ENCODE results near the gene SEPTIN5. TPM values are rescaled to one million over a fixed set of nuclear protein-coding genes. Genes with fewer than 3 reads are reported as not detected.

The SEPTIN5 gene
- total RNA-seq, 1 donor from 2014 or later = 9.3 TPM

- H3K36me3 ChIP-seq = no peaks in the 10 kb centered on the region
- ATAC-seq = no peak
- intact Hi-C loops (cut with DNase I) = no loop called here
- H3K27ac ChIP-seq = no peak overlapping the region
- no peaks in the 10 kb centered on the region for H3K9me3 ChIP-seq
- no peak for TF ChIP-seq CTCF (IDR thresholded peaks at IDR 0.05)
- H3K4me1 ChIP-seq = no peaks in the 10 kb centered on the region
- DNase-seq = no peak
- no peak overlapping the region for H3K4me3 ChIP-seq
- H3K27me3 ChIP-seq (ENCODE audit: low read depth) = no peaks in the 10 kb centered on the region
Observed at GRCh38 chr22:19667872-19668740, 46.2 kb upstream of the SEPTIN5 start.

GRCh38 chr22:19668748-19669147 lies 45.6 kb upstream of the SEPTIN5 start:
- Histone ChIP-seq H3K27me3 (ENCODE audit: low read depth) (no peaks in the 10 kb centered on the region), H3K9me3 (no peaks in the 10 kb centered on the region), H3K36me3 (no peaks in the 10 kb centered on the region), H3K27ac (no peak overlapping the region), H3K4me3 (no peak overlapping the region), H3K4me1 (no peaks in the 10 kb centered on the region)
- ATAC-seq (no peak), DNase-seq (no peak)
- no peak for TF ChIP-seq CTCF (IDR thresholded peaks at IDR 0.05)
- intact Hi-C loops (cut with DNase I) = no loop called here

GRCh38 chr22:19669570-19669969 lies 44.7 kb upstream of the SEPTIN5 start:
- DNase-seq (no peak), ATAC-seq (no peak)
- no peak overlapping the region for H3K4me3 ChIP-seq
- intact Hi-C loops (cut with DNase I) = no loop called here
- no peak overlapping the region for H3K27ac ChIP-seq
- H3K36me3 ChIP-seq = no peaks in the 10 kb centered on the region
- H3K27me3 ChIP-seq (ENCODE audit: low read depth) = no peaks in the 10 kb centered on the region
- H3K4me1 ChIP-seq = no peaks in the 10 kb centered on the region
- TF ChIP-seq CTCF (IDR thresholded peaks at IDR 0.05) = no peak
- H3K9me3 ChIP-seq = no peaks in the 10 kb centered on the region

- Histone ChIP-seq H3K27me3 (ENCODE audit: low read depth) (no peaks in the 10 kb centered on the region), H3K4me3 (no peak overlapping the region), H3K36me3 (no peaks in the 10 kb centered on the region), H3K9me3 (no peaks in the 10 kb centered on the region), H3K4me1 (no peaks in the 10 kb centered on the region), H3K27ac (no peak overlapping the region)
- TF ChIP-seq CTCF (IDR thresholded peaks at IDR 0.05) = no peak
- intact Hi-C loops (cut with DNase I) = no loop called here
- DNase-seq (no peak), ATAC-seq (no peak)
Observed at GRCh38 chr22:19671316-19671715, 43.0 kb upstream of the SEPTIN5 start.

- intact Hi-C loops (cut with DNase I) = no loop called here
- TF ChIP-seq CTCF (IDR thresholded peaks at IDR 0.05) = no peak
- H3K4me3 ChIP-seq = no peak overlapping the region
- no peak overlapping the region for H3K27ac ChIP-seq
- DNase-seq (no peak), ATAC-seq (no peak)
- no peaks in the 10 kb centered on the region for H3K27me3 ChIP-seq (ENCODE audit: low read depth)
- H3K36me3 ChIP-seq = no peaks in the 10 kb centered on the region
- H3K9me3 ChIP-seq = no peaks in the 10 kb centered on the region
- no peaks in the 10 kb centered on the region for H3K4me1 ChIP-seq
Observed at GRCh38 chr22:19672054-19672776, 42.1 kb upstream of the SEPTIN5 start.
